B cell (primary cell): ENCODE results near the gene HMG20A. TPM values are rescaled to one million over a fixed set of nuclear protein-coding genes. Genes with fewer than 3 reads are reported as not detected.

ENCODE experiments used
- ATAC-seq: fragments of 200-7000 bp; cut with Tn5 transposase; one replicate; pipeline ENCODE4 v1.10.0; 2021; ENCODE audit warnings: low read depth, mild to moderate bottlenecking, moderate number of reproducible peaks, moderate library complexity
- CTCF ChIA-PET: fragments of 350-600 bp; sonication (Branson Sonifier 250); formaldehyde crosslinking; loops from one replicate; lab custom pipeline; 2021; ENCODE audit warnings: antibody characterized with exemption, inconsistent platforms; lab: Charles Lee
- POLR2A ChIA-PET: fragments of 350-600 bp; sonication (Branson Sonifier 250); formaldehyde crosslinking; loops from one replicate; lab custom pipeline; 2021; ENCODE audit warnings: antibody characterized with exemption; lab: Charles Lee
- DNase-seq: peaks from one replicate; pipeline ENCODE4 v3.0.0; 2013
- H2AFZ ChIP-seq: 2 replicates; pipeline ENCODE4 v1.6.1; 2012; ENCODE audit warnings: mild to moderate bottlenecking, low read depth, low read length; ENCODE audit not compliant: insufficient read depth, poor library complexity, severe bottlenecking
- H3K27ac ChIP-seq, 2 donors: 1 replicate in 1 of 2; 2 replicates in 1 of 2; pipeline ENCODE4 v1.5.1; 2012 to 2013; ENCODE audit warnings: low read length in 2 of 2, mild to moderate bottlenecking in 2 of 2, moderate library complexity in 1 of 2
- H3K27me3 ChIP-seq, 4 experiments: fragments of 200-600 bp in 1 of 4; sonication (generic) in 1 of 4; replicated peaks in 1 of 4; 1 replicate in 2 of 4; 2 replicates in 2 of 4; pipeline versions ENCODE4 v1.6.1 to v1.7.0; 2013 to 2016; ENCODE audit warnings: low read length in 3 of 4, mild to moderate bottlenecking in 2 of 4, mixed read lengths in 1 of 4, moderate library complexity in 1 of 4; ENCODE audit not compliant: insufficient read depth in 4 of 4, control insufficient read depth in 3 of 4; ENCODE audit errors: control extremely low read depth in 1 of 4
- H3K36me3 ChIP-seq, 2 experiments: replicated peaks in 1 of 2; 1 replicate in 1 of 2; 2 replicates in 1 of 2; pipeline versions ENCODE4 v1.6.1 to v1.7.1; 2013; ENCODE audit warnings: low read length in 1 of 2; ENCODE audit not compliant: insufficient read depth in 2 of 2, control insufficient read depth in 1 of 2; ENCODE audit errors: control extremely low read depth in 1 of 2, extremely low read depth in 1 of 2
- H3K4me1 ChIP-seq, 2 donors: fragments of 200-600 bp in 1 of 2; sonication (generic) in 1 of 2; 1 replicate in 1 of 2; 2 replicates in 1 of 2; pipeline versions ENCODE4 v1.5.1 to v1.6.1; 2013 to 2017; ENCODE audit warnings: low read length in 2 of 2; ENCODE audit not compliant: control insufficient read depth in 2 of 2, insufficient read depth in 2 of 2
- H3K4me2 ChIP-seq: replicated peaks from 2 replicates; pipeline ENCODE3; 2012; ENCODE audit warnings: mild to moderate bottlenecking, low read depth, low read length; ENCODE audit not compliant: poor library complexity, severe bottlenecking
- H3K4me3 ChIP-seq, 5 experiments: fragments of 200-600 bp in 1 of 5; sonication (generic) in 1 of 5; 1 replicate in 3 of 5; 2 replicates in 2 of 5; pipeline versions ENCODE4 v1.5.1 to v1.7.0; 2011 to 2016; ENCODE audit warnings: low read length in 4 of 5, mild to moderate bottlenecking in 4 of 5, low read depth in 2 of 5, control low read depth in 1 of 5, moderate library complexity in 1 of 5; ENCODE audit not compliant: insufficient read depth in 1 of 5; ENCODE audit errors: control extremely low read depth in 1 of 5, extremely low read depth in 1 of 5
- H3K79me2 ChIP-seq: fragments of 200-600 bp; sonication (generic); one replicate; pipeline ENCODE4 v1.6.0; 2016; ENCODE audit warnings: low read length; ENCODE audit not compliant: control insufficient read depth, insufficient read depth
- H3K9ac ChIP-seq: fragments of 200-600 bp; sonication (generic); 2 replicates; pipeline ENCODE4 v1.6.1; 2017; ENCODE audit warnings: mild to moderate bottlenecking, low read length, moderate library complexity
- H3K9me3 ChIP-seq, 3 donors: one replicate each; pipeline versions ENCODE4 v1.6.1 to v1.7.1; 2013; ENCODE audit warnings: low read length in 2 of 3; ENCODE audit not compliant: control insufficient read depth in 2 of 3, insufficient read depth in 1 of 3; ENCODE audit errors: control extremely low read depth in 1 of 3
- H4K20me1 ChIP-seq: 2 replicates; pipeline ENCODE4 v1.6.0; 2012; ENCODE audit warnings: mild to moderate bottlenecking, low read length; ENCODE audit not compliant: insufficient read depth, control insufficient read depth, poor library complexity, severe bottlenecking
- H3K27ac Mint-ChIP-seq: one replicate; pipeline ENCODE4 v1.8.0; 2021; ENCODE audit warnings: mixed read lengths
- H3K27me3 Mint-ChIP-seq: one replicate; pipeline ENCODE4 v1.8.0; 2021; ENCODE audit warnings: mixed read lengths
- H3K4me1 Mint-ChIP-seq: one replicate; pipeline ENCODE4 v1.8.0; 2021; ENCODE audit warnings: mixed read lengths
- H3K4me3 Mint-ChIP-seq: one replicate; pipeline ENCODE4 v1.8.0; 2021; ENCODE audit warnings: mixed read lengths
- H3K9me3 Mint-ChIP-seq: one replicate; pipeline ENCODE4 v1.8.0; 2022; ENCODE audit warnings: mixed read lengths; ENCODE audit not compliant: insufficient read depth
- EZH2 ChIP-seq: IDR thresholded peaks from 2 replicates; pipeline ENCODE4 v1.6.1; 2012; ENCODE audit warnings: borderline replicate concordance, low read depth, mild to moderate bottlenecking, moderate library complexity, low read length; ENCODE audit not compliant: insufficient read depth, poor library complexity, severe bottlenecking
- WGBS: methylation state at CpG from one replicate; pipeline ENCODE4 v1.1.5; 2013; ENCODE audit warnings: missing lambda C conversion rate; ENCODE audit not compliant: insufficient coverage; 5-methylcytosine and 5-hydroxymethylcytosine counted together
- intact Hi-C: fragments of 100-400 bp; cut with micrococcal nuclease; formaldehyde crosslinking; loops from one replicate; pipeline ENCODE4 v1.10.0; 2022
- polyA plus RNA-seq: library from polyadenylated mRNA; depleted of rRNA; stranded (reverse); fragments of >200 nt; gene quantifications from 2 replicates; pipeline ENCODE4 v1.2.3, GENCODE V29; 2012
- total RNA-seq, 2 donors: library from RNA; stranded (reverse); fragments of 120-200 nt in 1 of 2; gene quantifications; 1 replicate in 1 of 2; 2 replicates in 1 of 2; pipeline versions ENCODE4 v1.2.3 to v1.2.4, GENCODE V29; 2013 to 2022
- TF ChIP-seq, protein P1 (sequence below): fragments of 200-600 bp; IDR thresholded peaks from one replicate; pipeline ENCODE4 v1.8.0; 2022; ENCODE audit warnings: antibody characterized with exemption, mild to moderate bottlenecking

Gene HMG20A
- total and polyA plus RNA-seq, 2 donors (not counting 1 experiment from before 2014, with no cell fraction given), result 26.1 to 63.5 TPM

DNA sequence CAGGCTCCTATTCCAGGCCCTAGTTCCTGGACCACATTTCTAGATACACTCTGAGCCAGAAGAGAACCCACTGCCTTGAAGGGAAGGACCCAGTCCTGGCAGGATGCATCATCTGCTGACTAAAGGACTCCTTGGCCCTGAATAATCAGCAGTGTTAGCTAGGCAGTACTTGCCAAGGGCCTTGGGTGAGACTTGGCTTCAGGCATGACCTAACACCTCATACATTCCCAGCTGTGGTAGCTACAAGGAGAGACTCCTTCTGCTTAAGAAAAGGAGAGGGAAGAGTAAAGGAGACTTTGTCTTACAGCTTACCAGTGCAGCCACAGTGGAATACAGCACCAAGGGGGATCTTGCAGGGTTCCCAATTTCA lies 27.2 kb upstream of the HMG20A start:
- Mint-ChIP-seq H3K27ac (no peak overlapping the region), H3K4me3 (no peak overlapping the region), H3K4me1 (peaks cover 21% of the 10 kb centered on the region), H3K9me3 (peaks cover 6% of the 10 kb centered on the region), H3K27me3 (no peaks in the 10 kb centered on the region)
- intact Hi-C loops, result no loop called here
- Histone ChIP-seq H3K4me3 (no peak overlapping the region), H3K4me2 (no peak overlapping the region), H3K9me3 (peaks cover 3 to 18% (median 8%) of the 10 kb centered on the region in 3 donors), H3K79me2 (peaks cover 98% of the 10 kb centered on the region), H3K4me1 (peaks cover 0 to 4% of the 10 kb centered on the region in 2 donors), H3K36me3 (no peaks in the 10 kb centered on the region), H4K20me1 (peaks cover 49% of the 10 kb centered on the region), H3K27me3 (no peaks in the 10 kb centered on the region), H3K9ac (no peak overlapping the region), H3K27ac (no peak overlapping the region), H2AFZ (no peak overlapping the region)
- ATAC-seq (no peak), DNase-seq (no peak)
- POLR2A ChIA-PET, result no interaction called here
- CTCF ChIA-PET, result no interaction called here
- TF ChIP-seq, protein P1, sequence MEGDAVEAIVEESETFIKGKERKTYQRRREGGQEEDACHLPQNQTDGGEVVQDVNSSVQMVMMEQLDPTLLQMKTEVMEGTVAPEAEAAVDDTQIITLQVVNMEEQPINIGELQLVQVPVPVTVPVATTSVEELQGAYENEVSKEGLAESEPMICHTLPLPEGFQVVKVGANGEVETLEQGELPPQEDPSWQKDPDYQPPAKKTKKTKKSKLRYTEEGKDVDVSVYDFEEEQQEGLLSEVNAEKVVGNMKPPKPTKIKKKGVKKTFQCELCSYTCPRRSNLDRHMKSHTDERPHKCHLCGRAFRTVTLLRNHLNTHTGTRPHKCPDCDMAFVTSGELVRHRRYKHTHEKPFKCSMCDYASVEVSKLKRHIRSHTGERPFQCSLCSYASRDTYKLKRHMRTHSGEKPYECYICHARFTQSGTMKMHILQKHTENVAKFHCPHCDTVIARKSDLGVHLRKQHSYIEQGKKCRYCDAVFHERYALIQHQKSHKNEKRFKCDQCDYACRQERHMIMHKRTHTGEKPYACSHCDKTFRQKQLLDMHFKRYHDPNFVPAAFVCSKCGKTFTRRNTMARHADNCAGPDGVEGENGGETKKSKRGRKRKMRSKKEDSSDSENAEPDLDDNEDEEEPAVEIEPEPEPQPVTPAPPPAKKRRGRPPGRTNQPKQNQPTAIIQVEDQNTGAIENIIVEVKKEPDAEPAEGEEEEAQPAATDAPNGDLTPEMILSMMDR, result no peak
- no peak for TF ChIP-seq EZH2

DNA sequence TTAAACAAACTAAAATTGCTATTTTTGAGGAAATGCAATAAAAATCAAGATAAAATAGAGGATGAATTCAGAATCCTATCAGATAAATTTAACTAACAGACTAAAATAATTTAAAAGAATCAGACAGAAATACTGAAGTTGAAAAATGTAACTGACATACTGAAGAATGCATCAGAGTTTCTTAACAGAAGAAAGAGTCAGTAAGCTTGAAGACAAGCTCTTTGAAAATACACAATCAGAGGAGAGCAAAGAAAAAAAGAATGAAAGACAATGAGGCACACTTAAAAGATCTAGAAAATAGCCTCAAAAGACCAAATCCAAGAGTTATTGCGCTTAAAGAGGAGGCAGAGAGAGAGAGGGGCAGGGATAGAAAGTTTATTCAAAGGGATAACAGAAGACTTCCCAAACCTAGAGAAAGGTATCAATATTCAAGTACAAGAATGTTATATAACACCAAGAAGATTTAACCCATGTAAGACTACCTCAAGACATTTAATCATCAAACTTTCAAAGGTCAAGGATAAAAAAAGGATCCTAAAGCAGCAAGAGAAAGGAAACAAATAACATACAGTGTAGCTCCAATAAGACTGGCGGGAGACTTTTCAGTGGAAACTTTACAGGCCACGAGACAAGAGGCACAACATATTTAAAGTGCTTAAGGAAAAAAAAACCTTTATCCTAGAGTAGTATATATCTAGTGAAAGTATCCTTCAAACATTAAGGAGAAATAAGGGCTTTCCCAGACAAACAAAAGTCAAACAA lies 25.5 kb upstream of the HMG20A start:
- H3K4me3 ChIP-seq, result no peak overlapping the region
- POLR2A ChIA-PET, result no interaction called here
- H3K4me3 Mint-ChIP-seq, result no peak overlapping the region
- peaks cover 7% of the 10 kb centered on the region for H3K4me1 Mint-ChIP-seq
- no peaks in the 10 kb centered on the region for H3K27me3 Mint-ChIP-seq
- peaks cover 98% of the 10 kb centered on the region for H3K79me2 ChIP-seq
- H3K9me3 Mint-ChIP-seq, result peaks cover 8% of the 10 kb centered on the region
- DNase-seq (no peak), ATAC-seq (no peak)
- no peak overlapping the region for H3K27ac Mint-ChIP-seq
- H3K27me3 ChIP-seq, result no peaks in the 10 kb centered on the region
- H3K4me1 ChIP-seq, result no peaks in the 10 kb centered on the region
- H3K36me3 ChIP-seq, result no peaks in the 10 kb centered on the region
- no peak overlapping the region for H3K4me2 ChIP-seq
- peaks cover 4 to 28% (median 8%) of the 10 kb centered on the region in 3 donors for H3K9me3 ChIP-seq
- H4K20me1 ChIP-seq, result peaks cover 50% of the 10 kb centered on the region
- TF ChIP-seq, protein P1, result no peak
- CTCF ChIA-PET, result no interaction called here
- no peak overlapping the region for H2AFZ ChIP-seq
- intact Hi-C loops, result no loop called here
- no peak overlapping the region for H3K27ac ChIP-seq
- WGBS, result no CpG with 5 or more reads among the region's 3 CpGs
- H3K9ac ChIP-seq, result no peak overlapping the region
